H9 (cell line): ENCODE results near the gene FAM107A. TPM values are rescaled to one million over a fixed set of nuclear protein-coding genes. Genes with fewer than 3 reads are reported as not detected.

Experiments
- DNase-seq: peaks from one replicate; pipeline ENCODE4 v3.0.0-alpha.2; 2017
- H2AFZ ChIP-seq: one replicate; pipeline ENCODE4 v1.6.1; 2013; ENCODE audit warnings: mild to moderate bottlenecking, low read length, control low read depth, moderate library complexity
- H2AK5ac ChIP-seq: 2 replicates; pipeline ENCODE4 v1.6.1; 2013; ENCODE audit warnings: low read length, control low read depth, mixed read lengths; ENCODE audit not compliant: insufficient read length
- H2BK120ac ChIP-seq: one replicate; pipeline ENCODE4 v1.6.1; 2013; ENCODE audit warnings: low read depth, mild to moderate bottlenecking, low read length, control low read depth, inconsistent platforms; ENCODE audit not compliant: poor library complexity, severe bottlenecking
- H2BK12ac ChIP-seq: 2 replicates; pipeline ENCODE4 v1.6.1; 2013; ENCODE audit warnings: low read length, control low read depth, mixed read lengths, low read depth; ENCODE audit not compliant: insufficient read length
- H2BK15ac ChIP-seq: 2 replicates; pipeline ENCODE4 v1.6.1; 2013; ENCODE audit warnings: low read depth, low read length, control low read depth
- H2BK20ac ChIP-seq: one replicate; pipeline ENCODE4 v1.6.1; 2013; ENCODE audit warnings: low read depth, mild to moderate bottlenecking, low read length, control low read depth, inconsistent platforms; ENCODE audit not compliant: poor library complexity, severe bottlenecking
- H2BK5ac ChIP-seq: 2 replicates; pipeline ENCODE4 v1.6.1; 2013; ENCODE audit warnings: low read length, control low read depth, mixed read lengths; ENCODE audit not compliant: insufficient read length
- H3K14ac ChIP-seq: 2 replicates; pipeline ENCODE4 v1.6.1; 2013; ENCODE audit warnings: low read length, control low read depth; ENCODE audit not compliant: insufficient read depth
- H3K18ac ChIP-seq: 2 replicates; pipeline ENCODE4 v1.6.1; 2013; ENCODE audit warnings: low read depth, mild to moderate bottlenecking, mixed read lengths, low read length, control low read depth; ENCODE audit not compliant: insufficient read length
- H3K23ac ChIP-seq: 2 replicates; pipeline ENCODE4 v1.6.1; 2013; ENCODE audit warnings: low read length, control low read depth, mixed read lengths, low read depth; ENCODE audit not compliant: insufficient read length
- H3K23me2 ChIP-seq: 2 replicates; pipeline ENCODE4 v1.6.1; 2013; ENCODE audit warnings: low read depth, mild to moderate bottlenecking, mixed read lengths, low read length, control low read depth; ENCODE audit not compliant: insufficient read length, poor library complexity, severe bottlenecking
- H3K27ac ChIP-seq: 2 replicates; pipeline ENCODE4 v1.5.1; 2013; ENCODE audit warnings: low read length, control low read depth, mixed read lengths, low read depth; ENCODE audit not compliant: insufficient read length
- H3K27me3 ChIP-seq: 2 replicates; pipeline ENCODE4 v1.6.1; 2013; ENCODE audit warnings: low read length, control low read depth, inconsistent platforms; ENCODE audit not compliant: insufficient read depth
- H3K4ac ChIP-seq: 2 replicates; pipeline ENCODE4 v1.6.1; 2013; ENCODE audit warnings: low read depth, mild to moderate bottlenecking, control low read depth, inconsistent platforms, low read length, moderate library complexity
- H3K4me1 ChIP-seq: 2 replicates; pipeline ENCODE4 v1.6.1; 2013; ENCODE audit warnings: low read length, control low read depth, inconsistent platforms; ENCODE audit not compliant: insufficient read depth
- H3K4me2 ChIP-seq: 2 replicates; pipeline ENCODE4 v1.6.1; 2013; ENCODE audit warnings: low read length, control low read depth, mixed read lengths; ENCODE audit not compliant: insufficient read length, insufficient read depth
- H3K56ac ChIP-seq: 2 replicates; pipeline ENCODE4 v1.6.1; 2013; ENCODE audit warnings: low read depth, mild to moderate bottlenecking, mixed read lengths, low read length, control low read depth; ENCODE audit not compliant: insufficient read length
- H3K79me1 ChIP-seq: 2 replicates; pipeline ENCODE4 v1.6.1; 2013; ENCODE audit warnings: low read depth, mild to moderate bottlenecking, moderate library complexity, low read length, control low read depth, inconsistent platforms; ENCODE audit not compliant: insufficient read depth, poor library complexity, severe bottlenecking
- H3K79me2 ChIP-seq: 2 replicates; pipeline ENCODE4 v1.6.1; 2013; ENCODE audit warnings: low read length, control low read depth, inconsistent platforms; ENCODE audit not compliant: insufficient read depth
- H3K9ac ChIP-seq: 2 replicates; pipeline ENCODE4 v1.6.1; 2013; ENCODE audit warnings: low read length, control low read depth, mixed read lengths; ENCODE audit not compliant: insufficient read length; ENCODE audit errors: extremely low read depth
- H3K9me3 ChIP-seq: one replicate; pipeline ENCODE4 v1.6.1; 2013; ENCODE audit warnings: low read depth, low read length, inconsistent platforms; ENCODE audit not compliant: control insufficient read depth
- H3T11ph ChIP-seq: one replicate; pipeline ENCODE4 v1.6.1; 2013; ENCODE audit warnings: mild to moderate bottlenecking, low read length, control low read depth, inconsistent platforms
- H4K20me1 ChIP-seq: one replicate; pipeline ENCODE4 v1.6.1; 2013; ENCODE audit not compliant: control insufficient read depth, insufficient read length, insufficient read depth
- H4K5ac ChIP-seq: 2 replicates; pipeline ENCODE4 v1.6.1; 2013; ENCODE audit warnings: low read depth, mild to moderate bottlenecking, mixed read lengths, low read length, control low read depth; ENCODE audit not compliant: insufficient read length
- H4K8ac ChIP-seq: replicated peaks from 2 replicates; pipeline ENCODE4 v1.6.1; 2013; ENCODE audit warnings: low read length, control low read depth, mixed read lengths, low read depth; ENCODE audit not compliant: insufficient read length
- H4K91ac ChIP-seq: 2 replicates; pipeline ENCODE4 v1.6.1; 2013; ENCODE audit warnings: low read depth, mild to moderate bottlenecking, moderate library complexity, mixed read lengths, low read length, control low read depth; ENCODE audit not compliant: insufficient read length
- H3K27ac Mint-ChIP-seq, 3 experiments: 2 replicates in 2 of 3; 3 replicates in 1 of 3; pipeline ENCODE4 v1.8.0; 2020 to 2021; ENCODE audit warnings: mixed read lengths in 3 of 3, mild to moderate bottlenecking in 1 of 3, moderate library complexity in 1 of 3
- H3K27me3 Mint-ChIP-seq: 2 replicates; pipeline ENCODE4 v1.8.0; 2021; ENCODE audit warnings: low read depth, mild to moderate bottlenecking, moderate library complexity, mixed read lengths
- H3K36me3 Mint-ChIP-seq, 3 experiments: 2 replicates in 2 of 3; 3 replicates in 1 of 3; pipeline ENCODE4 v1.8.0; 2020 to 2021; ENCODE audit warnings: low read depth in 3 of 3, mixed read lengths in 3 of 3; ENCODE audit not compliant: insufficient read depth in 1 of 3
- H3K4me1 Mint-ChIP-seq, 2 experiments: 2 replicates each; pipeline ENCODE4 v1.8.0; 2020; ENCODE audit warnings: mixed read lengths in 2 of 2
- H3K4me3 Mint-ChIP-seq, 2 experiments: 2 replicates in 1 of 2; 3 replicates in 1 of 2; pipeline ENCODE4 v1.8.0; 2020 to 2021; ENCODE audit warnings: mild to moderate bottlenecking in 2 of 2, mixed read lengths in 2 of 2, moderate library complexity in 1 of 2
- H3K9me3 Mint-ChIP-seq, 2 experiments: 2 replicates in 1 of 2; 3 replicates in 1 of 2; pipeline ENCODE4 v1.8.0; 2020; ENCODE audit warnings: mild to moderate bottlenecking in 2 of 2, mixed read lengths in 2 of 2, moderate library complexity in 1 of 2
- WGBS: extraction: QIAGEN DNeasy Blood & Tissue Kit; methylation state at CpG from one replicate; pipeline ENCODE4 v1.1.7; 2013; ENCODE audit warnings: missing lambda C conversion rate, low lambda C conversion rate, mixed read lengths; ENCODE audit not compliant: insufficient read length; ENCODE audit errors: extremely low coverage; 5-methylcytosine and 5-hydroxymethylcytosine counted together
- total RNA-seq: library from RNA; stranded (reverse); gene quantifications from 2 replicates; pipeline ENCODE4 v1.2.1, GENCODE V29; 2021
- TF ChIP-seq, protein P1 (sequence below): fragments of 200-600 bp; sonication (generic); conservative IDR thresholded peaks from 3 replicates; pipeline ENCODE4 v1.8.0; 2021; ENCODE audit warnings: antibody characterized with exemption, mild to moderate bottlenecking

Gene FAM107A
- total RNA-seq, 1 experiment from 2014 or later, result 0.11 TPM

DNA sequence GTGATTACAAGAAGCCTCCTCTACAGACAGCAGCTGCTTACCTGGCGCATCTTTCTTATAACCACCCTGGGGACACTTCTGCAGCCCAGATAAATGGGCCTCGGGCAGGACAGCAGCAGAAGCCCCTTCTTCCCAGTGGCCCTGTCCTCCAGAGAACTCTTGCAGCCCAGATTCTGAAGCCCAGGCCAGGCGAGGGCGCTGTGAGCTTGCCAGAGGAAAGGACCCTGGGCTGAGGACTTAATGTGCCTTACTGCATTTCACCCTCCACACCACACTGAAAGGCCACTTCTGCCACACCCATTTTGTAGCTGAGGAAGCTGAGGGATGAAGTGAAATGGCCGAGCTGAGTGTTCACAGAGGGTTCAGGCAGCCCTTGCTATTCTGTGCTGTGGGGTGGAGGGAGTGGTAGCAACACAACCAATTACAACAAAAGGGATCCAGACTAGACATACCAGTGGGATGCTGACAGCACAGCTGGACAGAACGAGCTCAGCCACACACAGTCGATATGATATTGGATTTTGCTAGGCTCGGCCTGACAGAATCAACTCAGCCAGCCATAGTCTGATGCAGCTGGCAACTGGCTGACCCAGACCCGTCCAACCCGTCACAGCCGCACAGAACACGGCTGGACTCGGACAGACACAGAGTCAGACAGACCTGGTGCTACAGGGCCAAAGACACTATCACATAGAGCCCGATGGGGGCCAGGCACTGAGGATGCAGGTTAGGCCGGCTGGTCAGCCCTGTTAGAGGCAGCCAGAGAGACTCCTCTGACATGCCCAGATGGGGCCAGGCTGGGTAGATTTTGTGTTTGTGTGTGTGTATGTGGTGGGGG lies 47.5 kb downstream of the FAM107A start:
- Mint-ChIP-seq H3K27me3 (no peaks in the 10 kb centered on the region), H3K4me1 (peaks cover 19 to 31% of the 10 kb centered on the region in 2 experiments), H3K27ac (peak overlapping the region in 1 of 3 experiments; percentile 27; a peak in 1 of 7 replicates), H3K36me3 (peaks cover 0 to 4% (median 0%) of the 10 kb centered on the region in 3 experiments; a peak in 2 of 7 replicates), H3K9me3 (peaks cover 2 to 4% of the 10 kb centered on the region in 2 experiments; a peak in 4 of 5 replicates), H3K4me3 (no peak overlapping the region)
- no peaks in the 10 kb centered on the region for H3K79me1 ChIP-seq
- WGBS, result no CpG with 5 or more reads among the region's 15 CpGs
- no peaks in the 10 kb centered on the region for H3K27me3 ChIP-seq
- H3K79me2 ChIP-seq, result no peaks in the 10 kb centered on the region
- no peak overlapping the region for H3K14ac ChIP-seq
- H3K56ac ChIP-seq, result no peak overlapping the region
- H3K23me2 ChIP-seq, result no peaks in the 10 kb centered on the region
- no peak overlapping the region for H4K5ac ChIP-seq
- no peak overlapping the region for H2BK15ac ChIP-seq
- H3K4me2 ChIP-seq, result no peak overlapping the region
- H3T11ph ChIP-seq, result no peak overlapping the region
- H3K18ac ChIP-seq, result no peak overlapping the region
- H2BK120ac ChIP-seq, result no peak overlapping the region
- H3K9me3 ChIP-seq, result no peaks in the 10 kb centered on the region
- DNase-seq, result peak; percentile 88
- no peaks in the 10 kb centered on the region; the same call in 1 of the 2 replicates for H3K4me1 ChIP-seq
- no peak overlapping the region for H2BK20ac ChIP-seq
- H3K27ac ChIP-seq, result no peak overlapping the region
- no peak overlapping the region for H3K23ac ChIP-seq
- H3K9ac ChIP-seq, result no peak overlapping the region
- H2BK12ac ChIP-seq, result no peak overlapping the region
- TF ChIP-seq, protein P1, sequence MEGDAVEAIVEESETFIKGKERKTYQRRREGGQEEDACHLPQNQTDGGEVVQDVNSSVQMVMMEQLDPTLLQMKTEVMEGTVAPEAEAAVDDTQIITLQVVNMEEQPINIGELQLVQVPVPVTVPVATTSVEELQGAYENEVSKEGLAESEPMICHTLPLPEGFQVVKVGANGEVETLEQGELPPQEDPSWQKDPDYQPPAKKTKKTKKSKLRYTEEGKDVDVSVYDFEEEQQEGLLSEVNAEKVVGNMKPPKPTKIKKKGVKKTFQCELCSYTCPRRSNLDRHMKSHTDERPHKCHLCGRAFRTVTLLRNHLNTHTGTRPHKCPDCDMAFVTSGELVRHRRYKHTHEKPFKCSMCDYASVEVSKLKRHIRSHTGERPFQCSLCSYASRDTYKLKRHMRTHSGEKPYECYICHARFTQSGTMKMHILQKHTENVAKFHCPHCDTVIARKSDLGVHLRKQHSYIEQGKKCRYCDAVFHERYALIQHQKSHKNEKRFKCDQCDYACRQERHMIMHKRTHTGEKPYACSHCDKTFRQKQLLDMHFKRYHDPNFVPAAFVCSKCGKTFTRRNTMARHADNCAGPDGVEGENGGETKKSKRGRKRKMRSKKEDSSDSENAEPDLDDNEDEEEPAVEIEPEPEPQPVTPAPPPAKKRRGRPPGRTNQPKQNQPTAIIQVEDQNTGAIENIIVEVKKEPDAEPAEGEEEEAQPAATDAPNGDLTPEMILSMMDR, result peak; percentile 79
- no peak overlapping the region for H4K8ac ChIP-seq
- no peaks in the 10 kb centered on the region for H4K20me1 ChIP-seq
- no peak overlapping the region for H2AFZ ChIP-seq
- H2AK5ac ChIP-seq, result no peak overlapping the region
- H2BK5ac ChIP-seq, result no peak overlapping the region
- H4K91ac ChIP-seq, result no peak overlapping the region
- H3K4ac ChIP-seq, result no peak overlapping the region
